ENCODE measurements around the gene OR6B1.

- TF ChIP-seq, protein P1, sequence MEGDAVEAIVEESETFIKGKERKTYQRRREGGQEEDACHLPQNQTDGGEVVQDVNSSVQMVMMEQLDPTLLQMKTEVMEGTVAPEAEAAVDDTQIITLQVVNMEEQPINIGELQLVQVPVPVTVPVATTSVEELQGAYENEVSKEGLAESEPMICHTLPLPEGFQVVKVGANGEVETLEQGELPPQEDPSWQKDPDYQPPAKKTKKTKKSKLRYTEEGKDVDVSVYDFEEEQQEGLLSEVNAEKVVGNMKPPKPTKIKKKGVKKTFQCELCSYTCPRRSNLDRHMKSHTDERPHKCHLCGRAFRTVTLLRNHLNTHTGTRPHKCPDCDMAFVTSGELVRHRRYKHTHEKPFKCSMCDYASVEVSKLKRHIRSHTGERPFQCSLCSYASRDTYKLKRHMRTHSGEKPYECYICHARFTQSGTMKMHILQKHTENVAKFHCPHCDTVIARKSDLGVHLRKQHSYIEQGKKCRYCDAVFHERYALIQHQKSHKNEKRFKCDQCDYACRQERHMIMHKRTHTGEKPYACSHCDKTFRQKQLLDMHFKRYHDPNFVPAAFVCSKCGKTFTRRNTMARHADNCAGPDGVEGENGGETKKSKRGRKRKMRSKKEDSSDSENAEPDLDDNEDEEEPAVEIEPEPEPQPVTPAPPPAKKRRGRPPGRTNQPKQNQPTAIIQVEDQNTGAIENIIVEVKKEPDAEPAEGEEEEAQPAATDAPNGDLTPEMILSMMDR (conservative IDR thresholded peaks at IDR 0.05) = no peak
- TF ChIP-seq ZFX (IDR thresholded peaks at IDR 0.05) = no peak
Measured at GRCh38 chr7:144006029-144006691, 6.0 kb downstream of the OR6B1 start.
